HL-60 (cell line): ENCODE data around the gene COPS4.
A peak's percentile ranks its signal among the peaks of the same experiment; 100 is the strongest.

Experiments
- DNase-seq, 2 experiments: peaks; one replicate each; pipeline ENCODE4 v3.0.0-alpha.2; 2010 to 2020; ENCODE audit warnings: low read depth in 1 of 2, low spot score in 1 of 2
- H3K27ac ChIP-seq: fragments of 250-450 bp; sonication (Bioruptor Pico); replicated peaks from 2 replicates; pipeline ENCODE4 v1.5.1; 2020; ENCODE audit warnings: mild to moderate bottlenecking, moderate library complexity
- H3K27me3 ChIP-seq: fragments of 250-450 bp; sonication (Bioruptor Pico); 2 replicates; pipeline ENCODE4 v1.5.1; 2021; ENCODE audit warnings: mild to moderate bottlenecking, moderate library complexity; ENCODE audit not compliant: insufficient read depth, poor library complexity, severe bottlenecking
- H3K4me3 ChIP-seq: replicated peaks from 2 replicates; pipeline ENCODE4 v1.5.1; 2011; ENCODE audit warnings: mild to moderate bottlenecking, control low read depth, low read length; ENCODE audit not compliant: insufficient read depth
- GABPA ChIP-seq: IDR thresholded peaks from 2 replicates; pipeline ENCODE4 v1.6.1; 2012; ENCODE audit warnings: low read depth
- POLR2AphosphoS5 ChIP-seq: IDR thresholded peaks from 2 replicates; pipeline ENCODE4 v1.6.1; 2012; ENCODE audit warnings: low read depth
- SPI1 ChIP-seq: IDR thresholded peaks from 2 replicates; pipeline ENCODE4 v1.6.1; 2012; ENCODE audit warnings: low read depth, mild to moderate bottlenecking, borderline replicate concordance
- TF ChIP-seq, protein P1 (sequence below): IDR thresholded peaks from one replicate; pipeline ENCODE4 v1.5.1; 2011; ENCODE audit warnings: low read length, control low read depth, inconsistent platforms; ENCODE audit not compliant: insufficient read depth
- TF ChIP-seq, protein P2 (sequence below): IDR thresholded peaks from 2 replicates; pipeline ENCODE4 v1.6.1; 2012; ENCODE audit warnings: low read depth; ENCODE audit not compliant: insufficient replicate concordance

Gene COPS4

DNA sequence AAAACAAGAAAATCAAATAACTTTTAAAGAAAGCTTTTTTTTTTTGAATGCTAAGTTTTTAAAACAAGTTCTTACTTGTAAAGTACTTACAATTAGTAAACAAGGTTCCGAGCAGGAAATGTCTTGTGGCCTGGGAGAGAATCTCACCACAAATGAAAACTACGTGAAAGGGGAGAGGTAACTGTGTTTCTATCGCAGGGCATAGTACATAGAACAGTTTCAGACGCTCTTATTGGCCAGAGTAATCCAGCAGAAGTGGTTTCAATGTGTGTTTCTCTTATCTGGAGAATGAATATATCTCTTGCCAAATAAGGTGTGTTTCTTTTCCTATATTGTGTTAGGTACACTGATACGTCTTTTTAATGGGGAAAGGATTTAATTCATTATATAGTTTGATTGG lies 79.6 kb downstream of the COPS4 start, which contains the start of gene PLAC8:
PLAC8 (minus strand) TSS at position 154 of the 400 bp plus-strand sequence. CDS start 6,808 bp downstream, outside the sequence.
- Histone ChIP-seq H3K27ac (peak within 1 kb of the TSS; percentile 99), H3K27me3 (no peaks in the 10 kb centered on the region), H3K4me3 (peak within 1 kb of the TSS; percentile 49)
- peak in 1 of 2 experiments; percentile 77 for DNase-seq
- TF ChIP-seq, protein P1, sequence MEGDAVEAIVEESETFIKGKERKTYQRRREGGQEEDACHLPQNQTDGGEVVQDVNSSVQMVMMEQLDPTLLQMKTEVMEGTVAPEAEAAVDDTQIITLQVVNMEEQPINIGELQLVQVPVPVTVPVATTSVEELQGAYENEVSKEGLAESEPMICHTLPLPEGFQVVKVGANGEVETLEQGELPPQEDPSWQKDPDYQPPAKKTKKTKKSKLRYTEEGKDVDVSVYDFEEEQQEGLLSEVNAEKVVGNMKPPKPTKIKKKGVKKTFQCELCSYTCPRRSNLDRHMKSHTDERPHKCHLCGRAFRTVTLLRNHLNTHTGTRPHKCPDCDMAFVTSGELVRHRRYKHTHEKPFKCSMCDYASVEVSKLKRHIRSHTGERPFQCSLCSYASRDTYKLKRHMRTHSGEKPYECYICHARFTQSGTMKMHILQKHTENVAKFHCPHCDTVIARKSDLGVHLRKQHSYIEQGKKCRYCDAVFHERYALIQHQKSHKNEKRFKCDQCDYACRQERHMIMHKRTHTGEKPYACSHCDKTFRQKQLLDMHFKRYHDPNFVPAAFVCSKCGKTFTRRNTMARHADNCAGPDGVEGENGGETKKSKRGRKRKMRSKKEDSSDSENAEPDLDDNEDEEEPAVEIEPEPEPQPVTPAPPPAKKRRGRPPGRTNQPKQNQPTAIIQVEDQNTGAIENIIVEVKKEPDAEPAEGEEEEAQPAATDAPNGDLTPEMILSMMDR: no peak
- TF ChIP-seq, protein P2, sequence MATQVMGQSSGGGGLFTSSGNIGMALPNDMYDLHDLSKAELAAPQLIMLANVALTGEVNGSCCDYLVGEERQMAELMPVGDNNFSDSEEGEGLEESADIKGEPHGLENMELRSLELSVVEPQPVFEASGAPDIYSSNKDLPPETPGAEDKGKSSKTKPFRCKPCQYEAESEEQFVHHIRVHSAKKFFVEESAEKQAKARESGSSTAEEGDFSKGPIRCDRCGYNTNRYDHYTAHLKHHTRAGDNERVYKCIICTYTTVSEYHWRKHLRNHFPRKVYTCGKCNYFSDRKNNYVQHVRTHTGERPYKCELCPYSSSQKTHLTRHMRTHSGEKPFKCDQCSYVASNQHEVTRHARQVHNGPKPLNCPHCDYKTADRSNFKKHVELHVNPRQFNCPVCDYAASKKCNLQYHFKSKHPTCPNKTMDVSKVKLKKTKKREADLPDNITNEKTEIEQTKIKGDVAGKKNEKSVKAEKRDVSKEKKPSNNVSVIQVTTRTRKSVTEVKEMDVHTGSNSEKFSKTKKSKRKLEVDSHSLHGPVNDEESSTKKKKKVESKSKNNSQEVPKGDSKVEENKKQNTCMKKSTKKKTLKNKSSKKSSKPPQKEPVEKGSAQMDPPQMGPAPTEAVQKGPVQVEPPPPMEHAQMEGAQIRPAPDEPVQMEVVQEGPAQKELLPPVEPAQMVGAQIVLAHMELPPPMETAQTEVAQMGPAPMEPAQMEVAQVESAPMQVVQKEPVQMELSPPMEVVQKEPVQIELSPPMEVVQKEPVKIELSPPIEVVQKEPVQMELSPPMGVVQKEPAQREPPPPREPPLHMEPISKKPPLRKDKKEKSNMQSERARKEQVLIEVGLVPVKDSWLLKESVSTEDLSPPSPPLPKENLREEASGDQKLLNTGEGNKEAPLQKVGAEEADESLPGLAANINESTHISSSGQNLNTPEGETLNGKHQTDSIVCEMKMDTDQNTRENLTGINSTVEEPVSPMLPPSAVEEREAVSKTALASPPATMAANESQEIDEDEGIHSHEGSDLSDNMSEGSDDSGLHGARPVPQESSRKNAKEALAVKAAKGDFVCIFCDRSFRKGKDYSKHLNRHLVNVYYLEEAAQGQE: peak; percentile 63
- TF ChIP-seq GABPA (no peak), POLR2AphosphoS5 (peak; percentile 70; the same call in 1 of the 2 replicates)

DNA sequence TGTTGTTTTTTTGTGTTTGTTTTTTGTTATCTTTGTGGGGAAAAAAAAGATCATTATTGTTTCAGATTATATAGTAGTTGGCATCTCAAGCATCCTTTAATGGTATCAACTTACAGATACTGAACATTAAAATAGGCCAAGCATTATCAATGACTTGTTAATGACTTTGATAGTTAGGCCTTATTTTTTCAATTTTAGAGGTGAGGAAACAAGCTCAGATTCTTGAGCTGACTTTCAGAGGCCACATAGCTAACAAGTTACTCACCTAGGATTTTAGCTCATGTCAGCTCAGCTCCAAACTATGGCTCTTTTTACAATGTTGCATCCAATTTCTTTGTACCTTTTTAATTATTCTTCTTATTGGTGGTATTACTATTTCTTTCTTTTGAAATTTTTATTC lies 80.0 kb downstream of the COPS4 start:
- no peak for DNase-seq
- no peaks in the 10 kb centered on the region for H3K27me3 ChIP-seq
- peak overlapping the region; percentile 49 for H3K4me3 ChIP-seq
- peak overlapping the region; percentile 99 for H3K27ac ChIP-seq
- TF ChIP-seq GABPA (no peak), SPI1 (no peak), POLR2AphosphoS5 (no peak)
- TF ChIP-seq, protein P1: no peak
- TF ChIP-seq, protein P2: no peak

DNA sequence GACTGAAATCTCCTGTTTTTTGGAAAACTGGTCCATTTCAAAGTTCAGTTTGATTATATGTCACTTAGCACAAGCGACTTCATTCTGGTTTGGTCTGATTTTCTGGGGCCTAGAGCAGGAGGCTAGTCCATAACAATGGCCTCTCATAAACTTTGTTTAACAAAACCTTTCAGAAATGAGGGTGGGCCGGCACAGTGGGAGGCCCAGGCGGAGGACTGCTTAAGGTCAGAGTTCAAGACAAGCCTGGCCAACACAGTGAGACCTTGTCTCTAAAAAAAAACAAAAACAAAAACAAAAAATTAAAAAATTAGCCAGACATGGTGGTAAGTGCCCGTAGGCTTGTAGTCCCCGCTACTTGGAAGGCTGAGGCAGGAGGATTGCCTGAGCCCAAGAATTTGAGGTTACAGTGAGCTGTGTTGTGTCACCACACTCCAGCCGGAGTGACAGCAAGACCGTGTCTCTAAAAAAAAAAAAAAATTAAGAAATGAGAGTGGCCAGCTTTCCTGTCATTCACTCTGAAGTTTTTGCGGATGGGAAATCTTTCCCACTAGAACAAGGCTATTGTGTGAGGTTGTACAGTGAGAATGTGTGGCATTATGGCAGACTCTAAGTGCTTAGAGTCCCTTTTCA lies 80.8 kb downstream of the COPS4 start:
- DNase-seq: peak in 1 of 2 experiments; percentile 73
- H3K27ac ChIP-seq: peak overlapping the region; percentile 99
- H3K4me3 ChIP-seq: no peak overlapping the region

More for the DNA sequence above, 80.8 kb downstream of the COPS4 start:
- no peaks in the 10 kb centered on the region for H3K27me3 ChIP-seq
- no peak for TF ChIP-seq POLR2AphosphoS5
- TF ChIP-seq, protein P1: no peak
- TF ChIP-seq, protein P2: no peak
- no peak for TF ChIP-seq SPI1
- no peak for TF ChIP-seq GABPA
